ENCODE measurements around the gene APOO.
"Not testable (repeated sequence)": the region's sequence is repeated elsewhere in the genome, so short reads cannot be mapped to it uniquely, and the experiment has no call there.

Gene APOO

GRCh38 chrX:23902419-23902818, 5.3 kb downstream of the APOO start:
- peak; percentile 52 for DNase-seq (ENCODE audit: low spot score)

GRCh38 chrX:23901805-23902204, 5.9 kb downstream of the APOO start:
- DNase-seq (ENCODE audit: low spot score): peak; percentile 62

- DNase-seq (ENCODE audit: low spot score): peak; percentile 50
Observed at GRCh38 chrX:23901060-23901459, 6.7 kb downstream of the APOO start.

DNA sequence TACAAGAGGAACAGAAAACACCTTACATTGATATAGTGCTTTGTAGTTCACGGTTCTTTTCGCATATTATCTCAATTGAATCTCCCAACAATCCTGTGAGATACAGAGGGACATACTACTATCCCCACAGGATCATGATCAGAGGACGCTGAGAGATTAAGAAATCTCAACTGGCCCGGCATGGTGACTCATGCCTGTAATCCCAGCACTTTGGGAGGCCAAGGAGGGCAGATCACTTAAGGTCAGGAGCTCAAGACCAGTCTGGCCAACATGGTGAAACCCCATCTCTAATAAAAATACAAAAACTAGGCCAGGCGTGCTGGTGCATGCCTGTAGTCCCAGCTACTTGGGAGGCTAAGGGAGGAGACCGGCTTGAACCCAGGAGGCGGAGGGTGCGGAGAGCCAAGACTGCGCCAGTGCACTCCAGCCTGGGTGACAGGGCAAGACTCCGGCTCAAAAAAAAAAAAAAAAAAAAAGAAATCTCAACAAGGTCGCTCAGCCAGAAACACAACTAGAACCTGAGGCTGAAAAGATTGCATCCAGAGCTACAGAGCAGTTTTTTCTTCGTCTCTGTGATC, 7.4 kb downstream of the APOO start:
- no peak for DNase-seq (ENCODE audit: low spot score)

DNA sequence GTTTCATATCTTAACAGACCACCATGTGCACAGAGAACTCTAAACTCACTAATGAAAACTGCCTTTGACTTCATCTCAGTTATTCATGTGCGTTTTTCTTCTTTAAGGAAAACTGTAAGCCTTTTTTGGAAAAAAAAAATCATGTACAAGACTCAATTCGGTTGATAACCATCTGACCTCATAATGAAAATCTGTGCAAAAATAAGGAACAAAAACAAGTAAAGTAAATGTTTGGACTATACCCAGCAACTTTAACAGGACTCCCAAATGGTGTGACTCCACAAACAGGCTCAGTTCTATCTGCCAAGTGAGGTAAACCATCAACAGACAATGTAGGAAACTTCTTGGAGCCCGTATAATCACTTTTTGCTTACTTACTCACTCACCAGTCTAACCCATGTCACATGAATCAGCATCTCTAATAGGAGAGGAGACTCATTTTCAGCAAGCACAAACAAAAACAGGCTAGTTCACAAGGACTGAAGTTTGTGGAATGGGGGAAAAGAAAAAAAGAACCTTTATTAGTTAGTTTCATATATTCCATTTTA, 9.3 kb downstream of the APOO start:
- no peak for DNase-seq (ENCODE audit: low spot score)

- DNase-seq (ENCODE audit: low spot score): no peak
Observed at GRCh38 chrX:23896981-23897380, 10.8 kb downstream of the APOO start.

DNA sequence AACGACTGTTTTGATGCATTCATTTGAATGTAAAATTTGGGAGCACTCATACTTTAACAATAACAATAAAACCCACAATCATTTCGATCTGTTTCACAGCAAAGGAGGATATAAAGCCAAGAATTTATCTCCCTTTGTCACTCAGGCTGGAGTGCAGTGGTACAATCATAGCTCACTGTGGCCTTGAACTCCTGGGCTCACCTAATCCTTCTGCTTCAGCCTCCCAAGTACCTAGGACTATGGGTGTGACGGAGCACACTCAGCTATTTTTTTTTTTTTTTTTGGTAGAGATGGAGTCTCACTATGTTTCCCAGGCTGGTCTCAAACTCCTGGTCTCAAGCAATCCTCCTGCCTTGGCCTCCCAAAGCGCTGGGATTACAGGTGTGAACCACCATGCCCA, 11.2 kb downstream of the APOO start:
- not testable (repeated sequence) for DNase-seq (ENCODE audit: low spot score)

DNA sequence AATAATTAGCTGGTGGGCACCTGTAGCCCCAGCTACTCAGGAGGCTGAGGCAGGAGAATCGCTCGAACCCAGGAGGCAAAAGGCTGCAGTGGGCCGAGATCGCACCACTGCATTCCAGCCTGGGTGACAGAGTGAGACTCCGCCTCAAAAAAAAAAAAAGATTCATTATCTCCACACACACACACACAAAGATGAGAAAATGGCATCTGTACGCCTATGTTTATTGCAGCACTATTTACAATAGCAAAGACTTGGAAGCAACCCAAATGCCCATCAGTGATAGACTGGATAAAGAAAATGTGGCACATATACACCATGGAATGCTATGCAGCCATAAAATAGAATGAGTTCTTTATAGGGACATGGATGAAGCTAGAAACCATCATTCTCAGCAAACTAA, 12.7 kb downstream of the APOO start:
- DNase-seq (ENCODE audit: low spot score): not testable (repeated sequence)

DNA sequence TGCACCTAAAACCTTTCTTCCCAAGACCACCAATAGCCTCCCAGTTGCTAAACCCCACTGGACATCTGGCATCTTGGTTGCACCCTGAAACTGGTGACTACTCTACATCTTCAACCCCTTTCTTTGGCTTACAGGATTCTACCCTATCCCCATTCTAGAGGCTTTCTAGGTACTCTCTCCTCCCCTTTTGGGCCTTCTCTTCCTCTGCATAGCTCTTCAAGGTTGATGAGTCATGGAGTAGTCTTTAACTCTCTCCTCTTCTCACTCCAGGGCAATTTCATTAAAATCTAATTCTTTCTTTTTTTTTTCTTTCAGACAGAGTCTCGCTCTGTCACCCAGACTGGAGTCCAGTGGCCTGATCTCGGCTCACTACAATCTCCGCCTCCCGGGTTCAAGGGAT, 16.8 kb downstream of the APOO start:
- no peak for DNase-seq (ENCODE audit: low spot score)

- no peak for DNase-seq (ENCODE audit: low spot score)
Observed at GRCh38 chrX:23888887-23889501, 18.7 kb downstream of the APOO start.

DNA sequence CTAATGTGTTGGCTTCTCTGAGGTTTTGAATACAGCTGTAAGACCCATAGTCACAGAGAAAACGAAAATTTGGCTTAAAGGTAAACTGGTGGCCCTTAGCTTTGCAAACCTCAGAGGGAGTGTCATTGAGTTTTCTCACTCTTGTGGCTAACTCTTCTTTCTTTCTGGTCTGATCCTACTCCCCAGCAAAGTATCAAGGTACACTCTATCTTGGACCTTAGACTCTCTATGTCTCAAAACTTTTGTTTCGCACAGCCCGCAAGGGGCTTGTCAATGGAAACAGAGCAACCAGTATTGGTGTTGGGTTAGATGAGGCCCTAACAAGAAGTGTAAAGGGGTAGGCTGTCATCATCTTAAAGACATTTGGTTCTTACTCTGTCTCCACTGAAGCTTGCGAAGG, 19.8 kb downstream of the APOO start:
- DNase-seq (ENCODE audit: low spot score): no peak

DNA sequence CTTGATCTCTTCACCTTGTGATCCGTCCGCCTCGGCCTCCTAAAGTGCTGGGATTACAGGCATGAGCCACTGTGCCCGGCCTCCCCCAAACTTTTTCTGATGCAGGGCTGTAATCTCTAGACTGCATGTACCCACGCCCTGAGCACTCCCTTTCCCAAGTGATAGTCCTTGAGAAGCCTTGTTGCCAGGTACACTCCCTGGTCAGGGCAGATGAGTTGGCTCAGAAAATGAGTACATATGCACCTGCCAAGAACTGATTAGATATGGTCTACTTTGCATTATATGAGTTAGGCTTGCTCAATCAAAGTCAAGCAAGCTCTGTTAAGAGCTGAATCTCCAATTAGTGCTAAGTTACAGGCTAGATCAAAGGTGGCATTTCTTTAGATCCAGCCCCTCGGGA, 20.3 kb downstream of the APOO start:
- no peak for DNase-seq (ENCODE audit: low spot score)

DNA sequence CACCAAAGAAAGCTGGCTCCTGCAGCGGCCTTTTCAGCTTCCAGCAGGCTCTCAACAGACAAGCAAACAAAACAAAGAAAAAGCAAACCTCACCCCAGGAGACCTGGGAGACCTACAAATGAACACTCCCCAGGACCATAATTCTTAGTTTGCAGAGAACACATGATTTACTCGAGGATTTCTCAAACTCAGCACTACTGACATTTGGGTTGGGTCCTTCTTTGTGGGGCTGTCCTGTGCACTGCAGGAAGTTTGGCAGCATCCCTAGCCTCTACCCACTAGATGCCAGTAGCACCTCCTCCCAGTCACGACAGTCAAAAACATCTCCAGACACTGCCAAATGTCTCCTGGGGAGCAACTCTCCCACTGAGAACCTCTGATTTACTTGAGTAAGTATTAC, 21.9 kb downstream of the APOO start:
- DNase-seq (ENCODE audit: low spot score): no peak

GRCh38 chrX:23884427-23885024, 23.2 kb downstream of the APOO start:
- no peak for DNase-seq (ENCODE audit: low spot score)

DNA sequence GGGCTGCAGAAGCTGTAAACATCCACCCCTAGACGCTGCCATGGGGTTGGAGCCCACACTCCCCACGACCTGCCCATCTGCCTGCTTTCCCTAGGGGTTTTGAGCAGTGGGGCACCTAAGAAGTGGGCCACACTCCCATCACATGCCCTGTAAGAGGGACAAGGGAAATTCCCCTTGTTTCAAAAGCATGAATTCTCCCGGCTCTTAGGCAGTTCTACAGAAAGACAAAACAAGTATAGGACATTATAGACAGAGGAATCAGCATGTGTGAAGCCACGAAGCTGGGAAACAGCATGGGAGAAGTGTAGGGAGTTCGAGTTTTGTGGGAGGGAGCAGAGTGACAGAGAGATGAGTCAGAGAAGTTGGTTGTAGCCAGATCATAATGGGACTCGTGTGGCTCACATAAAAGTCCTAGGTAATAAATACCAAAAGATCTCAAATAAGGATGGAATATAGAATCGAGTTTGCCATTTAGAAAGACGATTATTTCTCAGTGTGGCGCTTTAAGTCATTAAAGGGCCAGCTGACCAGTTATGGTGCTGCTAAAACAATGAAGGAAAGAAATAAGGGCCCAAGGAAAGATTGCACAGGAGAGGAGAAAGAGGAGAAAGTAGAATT, 23.9 kb downstream of the APOO start:
- peak; percentile 75 for DNase-seq (ENCODE audit: low spot score)

- no peak for DNase-seq (ENCODE audit: low spot score)
Observed at GRCh38 chrX:23879380-23880090, 28.2 kb downstream of the APOO start.

DNA sequence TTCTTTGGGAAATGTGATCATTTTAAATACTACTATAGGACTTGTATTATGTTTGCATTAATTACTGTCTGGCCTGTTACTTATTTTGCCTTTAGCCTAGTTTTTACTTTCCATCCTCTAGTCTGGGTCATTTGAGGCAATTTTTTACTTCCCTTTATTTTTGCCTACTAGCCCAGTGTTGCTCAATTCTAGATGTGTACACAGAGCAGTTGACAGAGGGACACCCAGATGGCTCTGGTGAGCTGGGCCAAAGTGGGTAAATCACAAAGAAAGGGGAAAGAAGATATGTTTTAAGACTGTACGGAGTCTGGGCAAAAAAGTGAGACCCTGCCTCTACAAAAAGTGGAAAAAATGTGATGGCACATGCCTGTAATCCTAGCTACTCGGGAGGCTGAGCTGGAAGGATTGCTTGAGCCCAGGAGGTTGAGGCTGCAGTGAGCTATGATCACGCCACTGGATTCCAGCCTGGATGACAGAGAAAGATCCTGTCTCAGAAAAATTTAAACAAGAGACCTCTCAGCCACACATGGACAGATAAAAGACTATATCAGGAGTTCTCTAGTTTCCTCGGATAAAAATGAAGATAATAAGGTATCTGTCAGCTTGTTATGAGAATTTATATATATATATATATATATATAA, 35.7 kb downstream of the APOO start:
- no peak for DNase-seq (ENCODE audit: low spot score)

DNA sequence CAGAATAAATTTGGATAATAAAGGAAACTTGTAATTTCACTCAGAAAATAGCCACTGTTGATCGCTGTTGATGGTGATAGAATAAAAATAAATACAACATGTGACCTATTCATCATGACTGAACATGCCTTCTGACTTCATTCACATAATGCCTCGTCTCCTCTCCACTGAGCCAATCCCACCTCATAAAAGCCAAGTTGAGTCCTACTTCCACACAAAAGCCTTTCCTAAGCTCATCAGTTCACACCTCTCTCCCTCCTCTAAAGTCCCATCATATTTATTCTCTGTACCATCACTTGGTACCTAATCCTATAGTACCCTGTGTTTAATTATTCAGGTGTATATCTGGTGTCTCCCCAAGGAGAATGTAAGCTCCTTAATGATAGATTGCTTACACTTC, 37.7 kb downstream of the APOO start:
- no peak for DNase-seq (ENCODE audit: low spot score)

GRCh38 chrX:23864742-23865326, 42.9 kb downstream of the APOO start:
- DNase-seq (ENCODE audit: low spot score): no peak

DNA sequence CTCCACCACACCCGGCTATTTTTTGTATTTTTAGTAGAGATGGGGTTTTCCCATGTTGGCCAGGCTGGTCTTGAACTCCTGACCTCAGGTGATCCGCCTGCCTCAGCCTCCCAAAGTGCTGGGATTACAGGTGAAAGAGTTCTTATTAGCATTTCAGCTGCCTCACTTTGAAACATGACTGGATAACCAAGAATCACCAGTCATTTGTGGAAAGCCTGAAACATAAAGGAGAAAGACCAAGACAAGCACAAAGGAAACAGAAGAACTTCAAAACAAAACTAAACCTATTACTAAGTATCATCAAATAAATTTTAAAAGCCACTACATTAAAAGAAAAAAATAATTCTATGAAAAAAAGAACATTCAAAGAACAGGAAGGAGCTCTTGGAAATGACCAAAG, 45.8 kb downstream of the APOO start:
- not testable (repeated sequence) for DNase-seq (ENCODE audit: low spot score)

DNA sequence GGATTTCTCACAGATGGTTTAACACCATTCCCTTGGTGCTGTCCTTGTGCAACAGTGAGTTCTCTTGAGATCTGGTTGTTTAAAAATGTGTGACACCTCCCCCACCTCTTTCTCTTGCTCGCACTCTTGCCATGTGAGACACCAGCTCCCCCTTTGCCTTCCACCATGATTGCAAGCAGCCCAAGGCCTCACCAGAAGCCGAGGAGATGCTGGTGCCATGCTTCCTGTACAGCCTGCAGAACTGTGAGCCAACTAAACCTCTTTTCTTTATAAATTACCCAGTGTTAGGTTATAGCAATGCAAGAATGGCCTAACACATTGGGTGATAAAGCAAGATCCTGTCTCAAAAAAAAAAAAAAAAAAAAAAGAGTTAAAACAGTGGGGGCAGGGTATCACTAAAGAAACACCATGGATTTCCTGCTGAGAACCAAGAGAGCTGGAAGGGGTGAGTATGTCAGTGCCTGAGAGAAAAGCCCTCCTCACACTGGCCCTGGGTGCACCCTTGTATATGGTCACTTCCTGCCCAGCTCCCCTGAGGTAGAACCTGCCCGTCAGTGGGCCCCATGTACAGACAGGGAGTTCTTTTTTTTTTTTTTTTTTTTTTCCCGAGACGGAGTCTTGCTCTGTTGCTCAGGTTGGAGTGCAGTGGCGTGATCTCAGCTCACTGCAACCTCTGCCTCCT, 46.4 kb downstream of the APOO start:
- DNase-seq (ENCODE audit: low spot score): no peak
